Measurements from ENCODE around the gene CTAG1A. TPM values are rescaled to one million over a fixed set of nuclear protein-coding genes. Genes with fewer than 3 reads are reported as not detected.
"Not testable (repeated sequence)": the region's sequence is repeated elsewhere in the genome, so short reads cannot be mapped to it uniquely, and the experiment has no call there.

CTAG1A gene
- not detected in 2 replicates for total RNA-seq (2014; rRNA removed; shearing (Covaris generic))

DNA sequence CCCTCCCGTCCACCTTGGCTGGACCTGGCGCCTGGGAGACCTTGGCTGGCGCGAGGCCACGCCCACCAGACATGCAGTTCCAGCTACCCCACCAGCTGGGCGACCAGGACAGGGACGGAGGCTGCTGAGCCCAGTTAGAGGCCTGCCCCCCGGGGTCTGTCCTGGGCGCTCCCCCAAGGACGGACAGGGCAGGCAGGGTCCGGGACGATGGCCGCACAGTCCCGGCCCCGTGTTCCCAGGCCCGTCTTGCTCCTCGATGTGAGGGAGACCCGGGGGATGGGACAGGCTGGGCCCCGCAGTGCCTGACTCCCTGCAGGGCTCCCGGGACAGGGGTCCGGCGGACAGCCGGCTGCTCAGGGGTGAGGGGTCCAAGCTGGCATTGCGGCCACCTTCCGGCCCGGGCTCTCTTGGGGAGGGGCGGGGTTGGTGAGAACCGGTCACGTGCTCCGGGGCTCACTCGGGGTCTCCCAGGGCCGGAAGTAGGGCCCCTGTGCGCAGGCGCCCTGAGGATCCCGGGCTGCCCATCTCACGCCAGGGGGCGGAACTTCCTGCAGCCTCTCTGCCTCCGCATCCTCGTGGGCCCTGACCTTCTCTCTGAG lies at the start of gene CTAG1A:
TSS of gene CTAG1A (plus strand) at position 549 of the 599 bp plus-strand sequence. CDS start 74 bp downstream, outside the sequence.
- not testable (repeated sequence) for H3K27me3 ChIP-seq (ENCODE audit: control insufficient read depth, insufficient read depth, low read length); H3K4me3 ChIP-seq (ENCODE audit: insufficient read depth, low read depth, low read length); DNase-seq; H3K36me3 ChIP-seq (replicated peaks; ENCODE audit: control insufficient read depth, insufficient read depth, low read length)

DNA sequence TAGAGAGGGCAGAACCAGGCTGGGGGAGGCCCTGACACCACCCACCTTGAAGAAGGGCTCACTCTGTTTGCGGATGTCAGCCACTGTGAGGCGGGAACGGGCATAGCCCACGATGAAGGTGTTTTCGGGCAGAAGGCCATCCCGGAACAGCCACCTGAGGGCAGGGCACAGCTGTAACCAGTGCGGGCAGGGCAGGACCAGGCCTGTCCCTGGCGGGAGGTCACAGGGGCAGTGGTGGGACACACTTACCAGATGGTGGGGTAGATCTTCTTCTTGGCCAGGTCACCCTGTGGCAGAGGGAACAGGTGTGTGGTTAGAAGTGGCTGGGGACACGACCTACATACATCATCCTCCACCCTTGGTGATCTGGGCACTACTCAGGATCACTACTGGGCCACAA lies 49.0 kb upstream of the CTAG1A start:
- Histone ChIP-seq H3K4me3 (ENCODE audit: insufficient read depth, low read depth, low read length) (no peak overlapping the region), H3K27me3 (ENCODE audit: control insufficient read depth, insufficient read depth, low read length) (no peaks in the 10 kb centered on the region), H3K36me3 (replicated peaks; ENCODE audit: control insufficient read depth, insufficient read depth, low read length) (peaks cover 9% of the 10 kb centered on the region)
- no peak for DNase-seq

DNA sequence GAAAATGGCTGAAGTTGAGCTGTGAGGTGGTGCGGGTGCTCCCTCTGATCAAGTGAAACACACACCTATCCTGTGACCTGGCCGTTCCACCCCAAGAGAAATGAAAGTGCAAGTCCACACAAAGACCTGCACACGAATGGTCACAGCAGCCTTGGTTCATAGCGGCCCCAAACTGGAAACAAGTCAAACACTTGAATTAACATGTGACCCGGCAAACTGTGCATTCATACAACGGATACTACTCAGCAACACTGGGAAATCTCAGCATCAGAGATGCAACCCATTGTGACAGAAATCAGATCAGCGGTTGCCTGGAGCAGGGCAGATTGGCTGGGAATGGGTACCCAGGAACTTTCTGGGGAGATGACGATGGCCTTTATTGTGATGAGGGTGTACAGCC lies 45.9 kb upstream of the CTAG1A start:
- peaks cover 1% of the 10 kb centered on the region; the same call in 1 of the 2 replicates for H3K36me3 ChIP-seq (replicated peaks; ENCODE audit: control insufficient read depth, insufficient read depth, low read length)
- H3K4me3 ChIP-seq (ENCODE audit: insufficient read depth, low read depth, low read length) = no peak overlapping the region
- no peaks in the 10 kb centered on the region for H3K27me3 ChIP-seq (ENCODE audit: control insufficient read depth, insufficient read depth, low read length)
- no peak for DNase-seq

DNA sequence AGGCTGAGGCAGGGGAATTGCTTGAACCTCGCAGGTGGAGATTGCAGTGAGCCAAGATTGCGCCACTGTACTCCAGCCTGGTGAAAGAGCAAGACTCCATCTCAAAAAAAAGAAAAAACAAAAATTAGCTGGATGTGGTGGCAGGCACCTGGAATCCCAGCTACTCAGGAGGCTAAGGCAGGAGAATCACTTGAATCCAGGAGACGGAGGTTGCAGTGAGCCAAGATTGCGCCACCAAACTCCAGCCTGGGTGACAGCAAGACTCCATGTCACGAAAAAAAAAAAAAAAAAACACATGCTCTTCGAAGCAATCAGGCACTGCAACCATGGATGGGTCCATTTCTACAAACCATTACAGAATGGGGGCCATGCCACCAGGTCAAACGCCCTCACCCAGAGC lies 44.6 kb upstream of the CTAG1A start:
- not testable (repeated sequence) for H3K27me3 ChIP-seq (ENCODE audit: control insufficient read depth, insufficient read depth, low read length); H3K4me3 ChIP-seq (ENCODE audit: insufficient read depth, low read depth, low read length); DNase-seq; H3K36me3 ChIP-seq (replicated peaks; ENCODE audit: control insufficient read depth, insufficient read depth, low read length)

DNA sequence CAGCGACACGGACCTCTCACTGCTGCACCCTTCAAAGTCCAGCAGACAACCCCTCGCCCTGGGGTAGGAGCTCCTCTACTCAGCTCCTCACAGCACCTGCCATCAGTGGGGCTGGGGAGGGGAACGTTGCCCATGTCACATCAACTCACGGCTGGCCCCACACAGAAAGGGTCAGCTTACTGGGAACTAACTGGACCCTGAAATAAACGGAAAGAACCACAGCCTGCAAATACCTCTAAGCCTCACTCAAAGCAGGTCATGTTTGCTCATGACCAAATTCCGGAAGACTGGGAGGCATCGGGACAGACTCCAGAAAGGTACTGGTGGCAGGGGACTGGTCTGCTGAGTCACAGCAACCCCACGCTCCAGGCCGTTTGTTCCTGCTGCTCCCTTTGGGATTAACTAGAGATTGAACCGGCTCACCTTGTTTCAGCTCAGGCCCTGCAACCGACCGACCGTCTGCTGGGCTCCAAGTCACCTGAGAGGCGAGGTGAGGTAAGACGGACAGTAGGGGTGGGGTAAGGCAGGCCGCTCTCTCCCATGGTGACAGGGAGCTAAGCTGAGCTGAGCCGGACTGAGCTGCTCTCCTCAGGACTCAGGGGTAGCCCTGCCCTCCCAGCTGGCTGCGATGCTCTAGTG lies 43.9 kb upstream of the CTAG1A start:
- no peaks in the 10 kb centered on the region; the same call in 1 of the 2 replicates for H3K36me3 ChIP-seq (replicated peaks; ENCODE audit: control insufficient read depth, insufficient read depth, low read length)
- DNase-seq = no peak
- no peaks in the 10 kb centered on the region for H3K27me3 ChIP-seq (ENCODE audit: control insufficient read depth, insufficient read depth, low read length)
- H3K4me3 ChIP-seq (ENCODE audit: insufficient read depth, low read depth, low read length) = no peak overlapping the region

DNA sequence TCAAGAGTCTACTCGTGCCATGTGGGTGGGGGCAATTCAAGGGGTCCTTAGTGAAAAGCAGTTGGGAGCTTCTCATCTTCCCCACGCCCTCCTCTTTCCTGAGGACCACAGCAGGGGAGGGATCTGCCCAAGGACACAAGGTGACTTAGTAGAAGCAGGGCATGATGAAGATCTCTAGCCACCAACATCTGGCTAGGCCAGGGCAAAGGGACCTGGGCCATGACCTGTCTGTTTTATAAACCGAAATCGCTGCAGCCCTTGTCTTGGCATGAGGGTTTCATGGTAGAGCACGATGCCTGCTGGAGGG lies 43.4 kb upstream of the CTAG1A start:
- Histone ChIP-seq H3K36me3 (replicated peaks; ENCODE audit: control insufficient read depth, insufficient read depth, low read length) (no peaks in the 10 kb centered on the region; the same call in 1 of the 2 replicates), H3K4me3 (ENCODE audit: insufficient read depth, low read depth, low read length) (no peak overlapping the region), H3K27me3 (ENCODE audit: control insufficient read depth, insufficient read depth, low read length) (no peaks in the 10 kb centered on the region)
- DNase-seq = no peak

DNA sequence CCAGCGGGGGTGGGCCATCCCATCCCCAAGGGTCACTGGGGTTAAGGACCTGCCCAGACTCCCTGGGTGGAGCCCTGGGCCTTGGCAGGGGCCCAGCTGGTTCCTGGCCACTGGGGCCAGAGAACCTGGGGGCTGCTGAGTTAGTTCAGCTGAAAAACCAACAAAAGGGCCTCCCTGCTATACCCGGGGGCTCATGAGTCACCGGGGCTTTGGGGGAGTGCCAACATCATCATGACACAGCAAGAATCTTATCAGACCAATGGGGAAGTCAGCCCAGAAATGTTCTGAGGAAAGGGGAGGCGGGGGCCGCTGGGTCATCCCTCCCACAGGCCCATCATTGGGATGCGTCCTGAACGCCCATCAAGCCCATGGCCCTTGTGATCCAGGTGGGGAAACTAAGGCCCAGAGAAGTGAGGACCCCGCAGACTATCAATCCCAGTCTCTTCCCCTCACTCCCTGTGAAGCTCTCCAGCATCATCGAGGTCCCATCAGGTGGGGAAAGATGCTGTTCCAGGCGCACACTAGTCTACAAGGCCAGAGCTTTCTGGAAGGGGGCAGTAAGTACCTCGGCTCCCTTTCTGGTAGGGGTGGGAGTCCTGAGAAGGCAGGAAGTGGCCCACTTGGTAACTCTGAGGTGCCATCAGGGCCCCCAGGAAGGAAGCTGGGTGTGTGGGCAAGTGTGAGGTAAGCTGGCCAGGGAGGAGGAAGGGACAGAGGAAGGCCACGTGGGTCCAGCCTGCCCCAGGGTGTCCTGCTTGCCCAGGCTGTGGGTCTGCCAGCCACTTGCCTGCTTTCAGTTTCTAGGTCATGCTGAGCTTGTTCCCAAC lies 42.8 kb upstream of the CTAG1A start:
- DNase-seq = no peak
- H3K27me3 ChIP-seq (ENCODE audit: control insufficient read depth, insufficient read depth, low read length) = no peaks in the 10 kb centered on the region

DNA sequence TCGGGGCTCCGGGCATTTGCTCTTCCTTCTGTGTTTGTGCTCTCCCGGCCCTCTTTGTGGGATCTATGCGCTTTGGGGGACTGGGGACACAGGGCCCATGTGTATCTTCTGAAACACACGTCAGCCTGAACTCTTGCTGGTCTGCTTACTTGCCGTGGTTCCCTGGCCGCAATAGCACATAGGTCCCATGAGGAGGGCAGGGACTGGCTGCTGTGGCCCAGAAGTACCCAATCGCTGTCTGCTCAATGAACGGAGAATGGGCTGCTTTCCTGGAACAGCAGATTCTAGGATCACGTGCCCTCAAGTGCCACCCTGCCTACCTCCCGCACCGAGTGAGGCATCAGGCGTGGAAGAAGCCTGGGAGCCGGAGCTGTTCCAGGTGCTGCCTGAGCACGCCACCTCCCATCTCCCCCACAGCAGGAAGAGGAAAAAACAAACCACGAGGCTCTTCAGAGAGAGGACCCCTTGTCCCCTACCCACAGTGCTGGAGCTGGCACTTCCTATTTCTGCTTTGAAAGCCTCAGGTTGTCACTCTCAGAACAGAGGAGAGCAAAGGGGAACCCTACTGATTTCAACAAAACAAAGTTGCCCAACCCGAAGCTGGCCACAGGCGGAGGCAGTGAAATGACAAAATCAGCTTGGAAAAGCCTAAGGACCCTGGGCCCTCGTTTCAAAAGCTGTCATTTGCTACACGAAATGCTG lies 42.1 kb upstream of the CTAG1A start:
- DNase-seq = no peak
- no peaks in the 10 kb centered on the region; the same call in 1 of the 2 replicates for H3K36me3 ChIP-seq (replicated peaks; ENCODE audit: control insufficient read depth, insufficient read depth, low read length)
- H3K27me3 ChIP-seq (ENCODE audit: control insufficient read depth, insufficient read depth, low read length) = no peaks in the 10 kb centered on the region
- no peak overlapping the region for H3K4me3 ChIP-seq (ENCODE audit: insufficient read depth, low read depth, low read length)

More for the DNA sequence above, 42.8 kb upstream of the CTAG1A start:
- H3K4me3 ChIP-seq (ENCODE audit: insufficient read depth, low read depth, low read length) = no peak overlapping the region
- H3K36me3 ChIP-seq (replicated peaks; ENCODE audit: control insufficient read depth, insufficient read depth, low read length) = no peaks in the 10 kb centered on the region; the same call in 1 of the 2 replicates

DNA sequence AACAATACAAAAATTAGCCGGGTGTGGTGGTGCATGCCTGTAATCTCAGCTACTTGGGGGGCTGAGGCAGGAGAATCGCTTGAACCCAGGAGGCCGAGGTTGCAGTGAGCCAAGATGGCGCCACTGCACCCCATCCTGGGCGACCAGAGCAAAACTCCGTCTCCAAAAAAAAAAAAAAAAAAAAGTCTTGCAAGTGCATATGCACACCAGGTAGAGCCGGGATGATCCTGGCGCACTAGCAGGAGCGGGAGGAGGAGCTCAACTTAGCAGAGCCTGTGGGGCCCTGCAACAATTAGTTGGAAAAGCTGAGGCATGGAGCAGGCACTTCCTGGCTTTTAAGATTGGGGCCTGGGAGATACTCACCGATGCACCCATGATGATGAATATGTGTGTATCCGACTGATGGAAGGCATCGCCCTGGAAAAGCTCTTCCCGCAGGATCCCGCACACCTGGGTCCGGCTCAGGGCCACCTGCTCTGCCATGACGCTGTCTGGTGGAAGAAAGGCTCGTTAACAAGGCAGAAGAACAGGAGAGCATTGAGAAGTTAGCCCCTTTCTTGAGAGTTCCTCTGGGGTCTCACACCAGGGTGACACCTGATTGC lies 39.2 kb upstream of the CTAG1A start:
- DNase-seq = no peak
- Histone ChIP-seq H3K4me3 (ENCODE audit: insufficient read depth, low read depth, low read length) (peak overlapping the region; percentile 66), H3K36me3 (replicated peaks; ENCODE audit: control insufficient read depth, insufficient read depth, low read length) (no peaks in the 10 kb centered on the region; the same call in 1 of the 2 replicates), H3K27me3 (ENCODE audit: control insufficient read depth, insufficient read depth, low read length) (no peaks in the 10 kb centered on the region)

DNA sequence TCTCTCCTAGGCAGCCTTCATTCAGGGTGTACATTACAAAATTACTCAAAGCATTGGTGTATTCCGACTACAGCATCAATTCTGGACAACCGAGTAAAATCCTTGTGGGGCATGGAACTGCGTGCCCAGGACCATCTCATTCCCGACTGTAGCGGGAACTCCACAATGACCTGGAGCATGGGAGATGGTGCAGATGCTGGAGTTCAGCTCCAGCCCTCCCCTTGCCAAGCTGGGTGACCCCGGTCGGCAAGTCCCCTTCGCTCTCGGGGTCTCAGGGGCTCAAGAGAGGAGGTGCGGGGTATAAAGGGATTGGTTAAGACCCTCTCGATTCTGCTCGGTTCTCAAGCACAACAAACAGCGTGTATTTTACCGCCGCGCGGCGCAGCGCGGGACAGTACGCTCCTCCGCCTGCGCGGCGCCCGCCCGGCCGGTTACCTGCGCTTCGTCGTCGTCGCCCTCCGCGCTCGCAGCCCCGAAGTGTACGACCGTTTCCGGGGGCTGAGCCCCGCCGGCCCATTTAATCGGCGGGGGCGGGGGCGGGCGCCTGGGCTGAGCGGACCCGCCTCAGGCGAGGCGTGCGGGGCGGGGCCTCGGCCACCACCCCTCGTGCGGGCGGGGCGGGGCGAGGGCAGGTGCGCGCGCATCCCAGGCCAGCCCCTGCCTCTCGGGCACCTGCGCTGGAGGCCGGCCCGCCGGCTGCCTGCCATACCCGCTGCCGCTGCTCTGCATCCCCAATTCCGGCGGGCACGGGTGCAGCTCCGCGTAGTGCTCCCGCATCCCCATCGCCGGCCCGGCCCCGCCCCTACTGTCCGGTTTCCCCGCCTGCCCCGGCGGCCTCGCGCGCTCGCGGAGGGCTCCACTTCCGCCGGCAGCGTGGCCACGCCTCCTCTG lies 38.3 kb upstream of the CTAG1A start, which contains the start of gene G6PD:
TSS of gene G6PD (minus strand) at position 493 of the 891 bp plus-strand sequence. CDS start 691 bp downstream, outside the sequence.
- Histone ChIP-seq H3K27me3 (ENCODE audit: control insufficient read depth, insufficient read depth, low read length) (no peaks in the 10 kb centered on the region), H3K36me3 (replicated peaks; ENCODE audit: control insufficient read depth, insufficient read depth, low read length) (no peaks in the 10 kb centered on the region; the same call in 1 of the 2 replicates), H3K4me3 (ENCODE audit: insufficient read depth, low read depth, low read length) (peak within 1 kb of the TSS; percentile 71)
- DNase-seq = peak; percentile 99

DNA sequence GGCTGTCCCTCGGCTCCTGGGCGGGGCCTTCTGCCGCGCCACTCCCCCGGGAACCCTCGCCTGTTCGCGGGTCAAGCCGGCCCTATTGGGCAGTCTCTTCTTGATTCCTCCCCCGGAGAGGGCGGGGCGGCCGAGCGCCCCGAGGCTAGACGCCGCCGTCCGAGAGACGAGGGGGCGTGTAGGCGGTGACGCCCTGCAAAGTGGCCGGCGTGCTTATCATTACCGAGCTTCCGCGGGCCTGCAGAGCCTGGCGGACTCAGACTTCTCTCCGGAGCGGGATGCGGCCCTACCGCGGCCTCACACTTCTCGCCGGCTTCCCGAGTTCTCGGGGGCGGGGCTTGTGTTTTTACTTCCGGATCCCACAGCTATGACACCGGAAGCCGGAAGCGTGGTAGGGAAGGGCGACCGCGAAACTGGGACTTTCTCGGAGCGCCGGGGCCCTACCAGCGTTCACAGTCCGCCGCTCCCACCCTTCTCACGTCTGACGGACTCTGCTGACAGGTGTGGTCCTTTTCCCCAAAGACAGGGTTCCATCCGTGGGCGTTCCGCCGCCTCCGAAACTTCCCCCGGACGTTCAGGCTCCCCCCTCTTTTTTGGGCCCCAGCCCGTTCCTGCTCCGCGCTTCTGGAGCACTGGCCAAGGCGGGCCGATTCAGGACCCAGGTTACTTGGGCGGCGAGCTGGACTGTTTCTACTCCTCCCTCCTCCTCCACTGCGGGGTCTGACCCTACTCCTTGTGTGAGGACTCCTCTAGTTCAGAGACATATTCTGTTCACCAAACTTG lies 37.5 kb upstream of the CTAG1A start, which contains the start of gene IKBKG:
TSS of gene IKBKG (plus strand) at position 376 of the 783 bp plus-strand sequence. CDS start 4,383 bp downstream, outside the sequence.
- Histone ChIP-seq H3K36me3 (replicated peaks; ENCODE audit: control insufficient read depth, insufficient read depth, low read length) (no peaks in the 10 kb centered on the region; the same call in none of the 2 replicates), H3K27me3 (ENCODE audit: control insufficient read depth, insufficient read depth, low read length) (no peaks in the 10 kb centered on the region), H3K4me3 (ENCODE audit: insufficient read depth, low read depth, low read length) (peak within 1 kb of the TSS; percentile 71)
- peak; percentile 98 for DNase-seq

DNA sequence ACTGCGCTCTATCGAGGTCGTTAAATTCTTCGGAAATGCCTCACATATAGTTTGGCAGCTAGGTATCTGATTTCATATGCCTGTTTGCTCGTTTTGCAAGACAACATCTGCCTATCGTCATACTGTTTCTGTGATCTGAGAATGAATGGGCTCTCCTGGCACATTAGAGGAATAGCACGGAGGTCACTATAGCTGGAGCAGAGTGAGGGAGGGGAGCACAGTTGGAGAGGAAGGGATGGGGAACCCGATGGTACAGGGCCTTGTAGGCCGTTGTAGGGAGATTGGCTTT lies 37.0 kb upstream of the CTAG1A start:
- H3K27me3 ChIP-seq (ENCODE audit: control insufficient read depth, insufficient read depth, low read length) = no peaks in the 10 kb centered on the region
- no peak for DNase-seq
- H3K4me3 ChIP-seq (ENCODE audit: insufficient read depth, low read depth, low read length) = peak overlapping the region; percentile 71
- no peaks in the 10 kb centered on the region; the same call in none of the 2 replicates for H3K36me3 ChIP-seq (replicated peaks; ENCODE audit: control insufficient read depth, insufficient read depth, low read length)

DNA sequence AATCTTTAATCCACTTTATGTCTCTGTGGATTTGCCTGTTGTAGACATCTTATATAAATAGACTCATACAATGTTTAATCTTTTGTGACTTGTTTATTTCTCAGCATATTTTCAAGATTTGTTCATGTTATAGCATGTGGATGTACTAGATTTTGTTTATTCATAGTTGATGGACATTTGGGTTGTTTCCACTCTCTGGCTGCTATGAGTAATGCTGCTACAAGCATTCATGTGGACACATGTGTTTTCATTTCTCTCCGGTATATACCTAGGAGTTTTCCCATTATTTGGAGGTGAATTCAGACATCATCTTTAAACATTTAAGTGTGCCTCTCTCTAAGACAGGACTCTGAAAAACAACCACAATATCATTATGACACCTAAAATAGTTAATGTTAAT lies 35.2 kb upstream of the CTAG1A start:
- no peak for DNase-seq
- H3K4me3 ChIP-seq (ENCODE audit: insufficient read depth, low read depth, low read length) = no peak overlapping the region
- H3K36me3 ChIP-seq (replicated peaks; ENCODE audit: control insufficient read depth, insufficient read depth, low read length) = no peaks in the 10 kb centered on the region; the same call in none of the 2 replicates
- H3K27me3 ChIP-seq (ENCODE audit: control insufficient read depth, insufficient read depth, low read length) = no peaks in the 10 kb centered on the region
